SK-N-SH treated with all-trans-retinoic acid at 6 μM for 48 hours (cell line): Measurements from ENCODE around the gene LYRM4.
A peak's percentile ranks its signal among the peaks of the same experiment; 100 is the strongest.

Source experiments
- ATAC-seq: fragments of 200-7000 bp; cut with Tn5 transposase; 3 replicates; pipeline ENCODE4 v1.9.1; 2020; ENCODE audit warnings: mild to moderate bottlenecking, moderate library complexity
- ARNTL ChIP-seq: fragments of 450-650 bp; formaldehyde crosslinking; IDR thresholded peaks from 2 replicates; pipeline ENCODE4 v1.5.0; 2020; ENCODE audit warnings: low read depth, mild to moderate bottlenecking, moderate library complexity, borderline replicate concordance
- CREB5 ChIP-seq: fragments of 250-450 bp; sonication (Bioruptor Pico); IDR thresholded peaks from 2 replicates; pipeline ENCODE4 v1.5.1; 2020; ENCODE audit warnings: low read depth, mild to moderate bottlenecking, moderate library complexity
- CSDC2 ChIP-seq: fragments of 250-450 bp; sonication (Bioruptor Pico); IDR thresholded peaks from 2 replicates; pipeline ENCODE4 v1.5.0; 2020; ENCODE audit warnings: mild to moderate bottlenecking, moderate library complexity
- CSRNP3 ChIP-seq: fragments of 250-450 bp; sonication (Bioruptor Pico); IDR thresholded peaks from 2 replicates; pipeline ENCODE4 v1.5.1; 2021; ENCODE audit warnings: mild to moderate bottlenecking, moderate library complexity
- ESRRG ChIP-seq: fragments of 250-450 bp; sonication (Bioruptor Pico); IDR thresholded peaks from 2 replicates; pipeline ENCODE4 v1.6.1; 2021; ENCODE audit warnings: mild to moderate bottlenecking
- GLIS3 ChIP-seq: fragments of 250-450 bp; sonication (Bioruptor Pico); IDR thresholded peaks from 2 replicates; pipeline ENCODE4 v1.5.0; 2020; ENCODE audit warnings: mild to moderate bottlenecking, moderate library complexity
- ISL1 ChIP-seq: fragments of 250-450 bp; sonication (Bioruptor Pico); IDR thresholded peaks from 2 replicates; pipeline ENCODE4 v2.1.2; 2022; ENCODE audit warnings: mild to moderate bottlenecking, moderate library complexity
- PATZ1 ChIP-seq: fragments of 250-450 bp; sonication (Bioruptor Pico); IDR thresholded peaks from 2 replicates; pipeline ENCODE4 v1.8.0; 2020; ENCODE audit warnings: mild to moderate bottlenecking, moderate library complexity, borderline replicate concordance
- POU6F1 ChIP-seq: fragments of 250-450 bp; sonication (Bioruptor Pico); IDR thresholded peaks from 2 replicates; pipeline ENCODE4 v1.8.0; 2021; ENCODE audit warnings: low read depth, mild to moderate bottlenecking, moderate library complexity, borderline replicate concordance
- PPARA ChIP-seq: fragments of 250-450 bp; sonication (Bioruptor Pico); IDR thresholded peaks from 2 replicates; pipeline ENCODE4 v1.5.0; 2020; ENCODE audit warnings: mild to moderate bottlenecking, borderline replicate concordance
- RARB ChIP-seq: fragments of 250-450 bp; sonication (Bioruptor Pico); IDR thresholded peaks from 2 replicates; pipeline ENCODE4 v1.8.0; 2021; ENCODE audit warnings: mild to moderate bottlenecking, moderate library complexity
- TCF4 ChIP-seq: fragments of 250-450 bp; sonication (Bioruptor Pico); IDR thresholded peaks from 2 replicates; pipeline ENCODE4 v1.8.0; 2021; ENCODE audit warnings: mild to moderate bottlenecking, moderate library complexity, borderline replicate concordance
- TOX ChIP-seq: fragments of 250-450 bp; sonication (Bioruptor Pico); IDR thresholded peaks from 2 replicates; pipeline ENCODE4 v1.8.0; 2021; ENCODE audit warnings: mild to moderate bottlenecking, moderate library complexity, borderline replicate concordance
- TSHZ2 ChIP-seq: fragments of 250-450 bp; sonication (Bioruptor Pico); IDR thresholded peaks from 2 replicates; pipeline ENCODE4 v1.5.0; 2020; ENCODE audit warnings: mild to moderate bottlenecking, moderate library complexity
- ZC3H10 ChIP-seq: fragments of 250-450 bp; sonication (Bioruptor Pico); IDR thresholded peaks from 2 replicates; pipeline ENCODE4 v1.5.1; 2021; ENCODE audit warnings: mild to moderate bottlenecking, moderate library complexity
- ZFP3 ChIP-seq: fragments of 250-450 bp; sonication (Bioruptor Pico); IDR thresholded peaks from 2 replicates; pipeline ENCODE4 v1.5.0; 2020; ENCODE audit warnings: mild to moderate bottlenecking, moderate library complexity
- ZFP30 ChIP-seq: fragments of 450-650 bp; formaldehyde crosslinking; IDR thresholded peaks from 2 replicates; pipeline ENCODE4 v1.5.0; 2022; ENCODE audit warnings: mild to moderate bottlenecking, moderate library complexity
- ZNF70 ChIP-seq: fragments of 450-650 bp; formaldehyde crosslinking; IDR thresholded peaks from 2 replicates; pipeline ENCODE4 v1.5.0; 2020; ENCODE audit warnings: mild to moderate bottlenecking, moderate library complexity
- ZNF8 ChIP-seq: fragments of 450-650 bp; formaldehyde crosslinking; IDR thresholded peaks from 2 replicates; pipeline ENCODE4 v1.5.0; 2020; ENCODE audit warnings: mild to moderate bottlenecking, moderate library complexity

The LYRM4 gene

GRCh38 chr6:5206920-5207561 is 53.7 kb downstream of the LYRM4 start:
- no peak for ATAC-seq

GRCh38 chr6:5205877-5206850 is 54.6 kb downstream of the LYRM4 start:
- peak; percentile 71 for ATAC-seq
- TF ChIP-seq PPARA (CRISPR knock-in tag): no peak
- no peak for TF ChIP-seq ARNTL (CRISPR knock-in tag)
- TF ChIP-seq PATZ1 (CRISPR knock-in tag): no peak
- no peak for TF ChIP-seq POU6F1 (CRISPR knock-in tag)
- TF ChIP-seq, all 23 proteins: peak for 0

More at GRCh38 chr6:5206920-5207561, 53.7 kb downstream of the LYRM4 start:
- TF ChIP-seq TSHZ2 (no peak), ZC3H10 (CRISPR knock-in tag) (no peak), CSDC2 (CRISPR knock-in tag) (no peak), GLIS3 (CRISPR knock-in tag) (no peak), PATZ1 (CRISPR knock-in tag) (no peak), ZFP30 (no peak), ZNF70 (CRISPR knock-in tag) (no peak), CREB5 (CRISPR knock-in tag) (no peak), CSRNP3 (no peak), ISL1 (CRISPR knock-in tag) (no peak), RARB (CRISPR knock-in tag) (no peak), ARNTL (CRISPR knock-in tag) (no peak), TOX (CRISPR knock-in tag) (no peak), ZNF8 (CRISPR knock-in tag) (no peak), ESRRG (CRISPR knock-in tag) (no peak), ZFP3 (CRISPR knock-in tag) (no peak), PPARA (CRISPR knock-in tag) (no peak), TCF4 (CRISPR knock-in tag) (no peak)
